ENCODE measurements around the gene TRIM9. TPM values are rescaled to one million over a fixed set of nuclear protein-coding genes. Genes with fewer than 3 reads are reported as not detected.

The TRIM9 gene
- total and polyA plus RNA-seq, 9 of the 15 experiments (the other 6 are each of a cell fraction or from before 2014, with no cell fraction given) = 0.03 to 0.15 (median 0.04) TPM; not detected in 4

- H3K27me3 ChIP-seq (ENCODE audit: control insufficient read depth in 2 of 2, insufficient read depth in 2 of 2, low read length in 2 of 2) = no peaks in the 10 kb centered on the region
- no peak overlapping the region for H3K4me3 ChIP-seq
- POLR2A ChIA-PET = no interaction called here
- in situ Hi-C loops (cut with MboI) = no loop called here
- intact Hi-C loops (cut with micrococcal nuclease) = no loop called here
- BruUV-seq (replicated peaks) = no TSS peak
- H3K9me3 ChIP-seq (replicated peaks; ENCODE audit: control insufficient read depth, insufficient read depth, low read depth, low read length) = no peaks in the 10 kb centered on the region
- H3K9ac ChIP-seq (ENCODE audit: insufficient read depth in 1 of 2, low read depth in 2 of 2, low read length in 2 of 2) = no peak overlapping the region
- H3K27ac ChIP-seq (ENCODE audit: extremely low read depth, low read depth, low read length) = no peak overlapping the region
- H4K20me1 ChIP-seq (replicated peaks; ENCODE audit: control insufficient read depth, insufficient read depth, low read length) = no peaks in the 10 kb centered on the region
- no peaks in the 10 kb centered on the region for H3K79me2 ChIP-seq (ENCODE audit: control insufficient read depth, insufficient read depth, low read length)
- H3K9me1 ChIP-seq (ENCODE audit: control insufficient read depth, insufficient read depth, low read length) = no peaks in the 10 kb centered on the region
- no peak for DNase-seq (ENCODE audit: extremely low read depth in 1 of 4, low spot score in 3 of 4)
- no peak for ATAC-seq
- WGBS (ENCODE audit: insufficient coverage, low coverage, missing lambda C conversion rate) = 0% methylated on average over 3 of the region's 4 CpGs
- no peaks in the 10 kb centered on the region for H3K36me3 ChIP-seq (ENCODE audit: control insufficient read depth, insufficient read depth, low read length)
- H3K4me2 ChIP-seq (ENCODE audit: insufficient read depth, low read length) = no peak overlapping the region
- no peak for FAIRE-seq
- no peak overlapping the region for H2AFZ ChIP-seq (ENCODE audit: low read depth, low read length)
- H3K4me1 ChIP-seq (replicated peaks in 1 of 2; ENCODE audit: control insufficient read depth in 2 of 2, insufficient read depth in 2 of 2, low read length in 2 of 2) = no peaks in the 10 kb centered on the region
- CTCF ChIA-PET (ENCODE audit: low intra/inter-chr PET ratio) = no interaction called here
- TF ChIP-seq ZNF444 (CRISPR knock-in tag; IDR thresholded peaks at IDR 0.05) (no peak), DEAF1 (CRISPR knock-in tag; IDR thresholded peaks at IDR 0.05) (no peak), ZNF318 (IDR thresholded peaks at IDR 0.05; ENCODE audit: borderline replicate concordance in 1 of 2, low read depth in 1 of 2) (no peak), USF2 (CRISPR knock-in tag; IDR thresholded peaks at IDR 0.05) (no peak), HNRNPL (IDR thresholded peaks at IDR 0.05; ENCODE audit: low read depth, low read length) (no peak), NCOA6 (IDR thresholded peaks at IDR 0.05) (no peak), MAFK (IDR thresholded peaks at IDR 0.05; ENCODE audit: low read length) (no peak), YY1 (IDR thresholded peaks at IDR 0.05; ENCODE audit: borderline replicate concordance in 1 of 3, control insufficient read depth in 1 of 3, extremely low read depth in 1 of 3, insufficient read depth in 3 of 3, insufficient read length in 1 of 3, insufficient replicate concordance in 2 of 3, low read depth in 1 of 3, low read length in 2 of 3) (no peak)
Measured at GRCh38 chr14:51119411-51120051, 24.6 kb upstream of the TRIM9 start.

All from K562 (cell line).